ENCODE measurements around the gene TCF3.

DNA sequence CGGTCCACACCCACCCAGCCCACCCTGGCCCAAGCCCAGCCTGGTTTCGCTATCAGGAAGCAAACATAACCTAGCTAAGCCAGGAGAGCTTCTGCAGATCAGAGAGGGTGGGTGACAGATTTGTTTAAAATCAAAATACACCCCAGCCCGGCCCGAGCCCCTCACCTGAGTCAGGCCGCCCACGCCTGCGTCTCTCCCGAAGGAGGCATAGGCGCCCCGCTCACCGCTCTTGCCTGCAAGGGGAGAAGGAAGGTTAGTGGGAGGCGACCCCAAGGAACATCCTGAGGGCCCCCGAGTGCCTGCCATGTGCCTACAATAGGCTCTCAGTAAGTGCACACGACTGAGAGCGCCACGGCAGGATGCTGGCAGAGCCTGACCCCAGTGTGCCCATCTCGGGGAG lies 25.2 kb downstream of the TCF3 start:
- TF ChIP-seq, protein P1, sequence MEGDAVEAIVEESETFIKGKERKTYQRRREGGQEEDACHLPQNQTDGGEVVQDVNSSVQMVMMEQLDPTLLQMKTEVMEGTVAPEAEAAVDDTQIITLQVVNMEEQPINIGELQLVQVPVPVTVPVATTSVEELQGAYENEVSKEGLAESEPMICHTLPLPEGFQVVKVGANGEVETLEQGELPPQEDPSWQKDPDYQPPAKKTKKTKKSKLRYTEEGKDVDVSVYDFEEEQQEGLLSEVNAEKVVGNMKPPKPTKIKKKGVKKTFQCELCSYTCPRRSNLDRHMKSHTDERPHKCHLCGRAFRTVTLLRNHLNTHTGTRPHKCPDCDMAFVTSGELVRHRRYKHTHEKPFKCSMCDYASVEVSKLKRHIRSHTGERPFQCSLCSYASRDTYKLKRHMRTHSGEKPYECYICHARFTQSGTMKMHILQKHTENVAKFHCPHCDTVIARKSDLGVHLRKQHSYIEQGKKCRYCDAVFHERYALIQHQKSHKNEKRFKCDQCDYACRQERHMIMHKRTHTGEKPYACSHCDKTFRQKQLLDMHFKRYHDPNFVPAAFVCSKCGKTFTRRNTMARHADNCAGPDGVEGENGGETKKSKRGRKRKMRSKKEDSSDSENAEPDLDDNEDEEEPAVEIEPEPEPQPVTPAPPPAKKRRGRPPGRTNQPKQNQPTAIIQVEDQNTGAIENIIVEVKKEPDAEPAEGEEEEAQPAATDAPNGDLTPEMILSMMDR (IDR thresholded peaks at IDR 0.05; ENCODE audit: insufficient read depth, low read length, poor library complexity, severe bottlenecking) = no peak
- TF ChIP-seq EZH2phosphoT487 (conservative IDR thresholded peaks at IDR 0.05; ENCODE audit: low read length) = no peak
